Astrocyte (in vitro differentiated cells and primary cell): ENCODE results near the gene TTLL8. TPM values are rescaled to one million over a fixed set of nuclear protein-coding genes. Genes with fewer than 3 reads are reported as not detected.

Experiments used
- DNase-seq: peaks from one replicate; pipeline ENCODE4 v3.0.0-alpha.2; 2010; ENCODE audit warnings: low read depth
- FAIRE-seq: peaks from 2 replicates; lab custom pipeline; 2011; peaks lifted over from hg19 to GRCh38; lab: Jason Lieb, UNC
- H2AFZ ChIP-seq: 2 replicates; pipeline ENCODE4 v1.6.0; 2012; ENCODE audit warnings: low read depth, low read length, inconsistent platforms
- H3K27ac ChIP-seq: 2 replicates; pipeline ENCODE4 v1.5.1; 2011; ENCODE audit warnings: low read depth, low read length, inconsistent platforms
- H3K27me3 ChIP-seq: 2 replicates; pipeline ENCODE4 v1.6.0; 2011; ENCODE audit warnings: low read length, inconsistent platforms; ENCODE audit not compliant: insufficient read depth
- H3K36me3 ChIP-seq: 2 replicates; pipeline ENCODE4 v1.5.1; 2011; ENCODE audit warnings: low read length, inconsistent platforms; ENCODE audit not compliant: insufficient read depth
- H3K4me1 ChIP-seq: 2 replicates; pipeline ENCODE4 v1.5.1; 2011; ENCODE audit warnings: low read length, inconsistent platforms; ENCODE audit not compliant: insufficient read depth
- H3K4me2 ChIP-seq: 2 replicates; pipeline ENCODE4 v1.6.0; 2012; ENCODE audit warnings: low read length, inconsistent platforms
- H3K4me3 ChIP-seq: 2 replicates; pipeline ENCODE4 v1.5.1; 2011; ENCODE audit warnings: low read depth, mild to moderate bottlenecking, low read length, inconsistent platforms; ENCODE audit not compliant: insufficient read depth
- H3K79me2 ChIP-seq: 2 replicates; pipeline ENCODE4 v1.6.0; 2012; ENCODE audit warnings: mild to moderate bottlenecking, low read length, inconsistent platforms; ENCODE audit not compliant: insufficient read depth
- H3K9ac ChIP-seq: 2 replicates; pipeline ENCODE4 v1.6.0; 2012; ENCODE audit warnings: mild to moderate bottlenecking, low read length, inconsistent platforms
- H3K9me3 ChIP-seq: 2 replicates; pipeline ENCODE4 v1.5.1; 2012; ENCODE audit warnings: low read depth, mild to moderate bottlenecking, low read length, inconsistent platforms; ENCODE audit not compliant: insufficient read depth
- H4K20me1 ChIP-seq: 2 replicates; pipeline ENCODE4 v1.6.0; 2012; ENCODE audit warnings: low read length, inconsistent platforms; ENCODE audit not compliant: insufficient read depth
- H3K27ac Mint-ChIP-seq: one replicate; pipeline ENCODE4 v1.8.0; 2021; ENCODE audit warnings: mild to moderate bottlenecking, mixed read lengths; ENCODE audit not compliant: unreplicated experiment
- H3K27me3 Mint-ChIP-seq: one replicate; pipeline ENCODE4 v1.8.0; 2021; ENCODE audit warnings: low read depth, mixed read lengths; ENCODE audit not compliant: unreplicated experiment
- H3K36me3 Mint-ChIP-seq: one replicate; pipeline ENCODE4 v1.8.0; 2021; ENCODE audit warnings: low read depth, mixed read lengths; ENCODE audit not compliant: unreplicated experiment
- H3K4me1 Mint-ChIP-seq: one replicate; pipeline ENCODE4 v1.8.0; 2021; ENCODE audit warnings: low read depth, mixed read lengths; ENCODE audit not compliant: unreplicated experiment
- H3K4me3 Mint-ChIP-seq: one replicate; pipeline ENCODE4 v1.8.0; 2021; ENCODE audit warnings: mild to moderate bottlenecking, moderate library complexity, mixed read lengths; ENCODE audit not compliant: unreplicated experiment
- H3K9me3 Mint-ChIP-seq: one replicate; pipeline ENCODE4 v1.8.0; 2021; ENCODE audit warnings: mild to moderate bottlenecking, mixed read lengths; ENCODE audit not compliant: unreplicated experiment
- EZH2 ChIP-seq: IDR thresholded peaks from 2 replicates; pipeline ENCODE4 v1.6.1; 2012; ENCODE audit warnings: mild to moderate bottlenecking, low read length, inconsistent platforms; ENCODE audit not compliant: insufficient read depth
- total RNA-seq: library from RNA; stranded (reverse); gene quantifications from 2 replicates; pipeline ENCODE4 v1.2.1, GENCODE V29; 2021
- TF ChIP-seq, protein P1 (sequence below): IDR thresholded peaks from 2 replicates; pipeline ENCODE4 v1.5.1; 2011; ENCODE audit warnings: low read depth, mild to moderate bottlenecking, inconsistent platforms, low read length, moderate library complexity; ENCODE audit not compliant: insufficient read depth

Gene TTLL8
- total RNA-seq, 1 donor from 2014 or later: not detected

GRCh38 chr22:50041361-50042065 is 16.6 kb downstream of the TTLL8 start:
- FAIRE-seq (no peak), DNase-seq (no peak)
- no peaks in the 10 kb centered on the region for H4K20me1 ChIP-seq

DNA sequence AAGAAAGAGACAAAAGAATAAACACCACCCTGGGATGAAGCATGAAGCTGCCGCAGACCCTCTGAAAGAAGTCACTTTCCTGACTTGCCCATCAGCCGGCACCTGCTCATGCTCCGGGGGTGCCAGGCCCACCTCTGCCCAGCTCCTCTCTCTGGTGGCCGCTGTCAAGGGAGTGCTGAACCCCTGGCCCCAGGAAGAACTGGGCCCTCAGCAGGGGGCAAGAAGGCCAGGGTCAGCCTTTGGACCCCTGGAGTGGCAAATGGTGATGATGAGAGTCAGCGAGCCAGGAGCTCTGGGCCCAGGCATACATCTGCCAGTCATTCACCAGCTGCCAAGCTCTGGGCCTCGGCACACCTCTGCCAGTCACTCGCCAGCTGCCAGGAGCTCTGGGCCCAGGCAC is 17.4 kb downstream of the TTLL8 start:
- peaks cover 7% of the 10 kb centered on the region for H3K9me3 ChIP-seq
- Mint-ChIP-seq H3K9me3 (peaks cover 24% of the 10 kb centered on the region), H3K36me3 (no peaks in the 10 kb centered on the region), H3K27me3 (peaks cover 20% of the 10 kb centered on the region), H3K4me3 (no peak overlapping the region), H3K4me1 (no peaks in the 10 kb centered on the region), H3K27ac (no peak overlapping the region)
- H3K4me3 ChIP-seq: no peak overlapping the region
- H3K4me1 ChIP-seq: no peaks in the 10 kb centered on the region
- H3K27me3 ChIP-seq: no peaks in the 10 kb centered on the region
- H2AFZ ChIP-seq: no peak overlapping the region
- H3K27ac ChIP-seq: no peak overlapping the region
- no peak overlapping the region for H3K9ac ChIP-seq
- FAIRE-seq: no peak
- H3K36me3 ChIP-seq: no peaks in the 10 kb centered on the region
- H3K79me2 ChIP-seq: no peaks in the 10 kb centered on the region
- no peak for DNase-seq
- TF ChIP-seq EZH2: no peak
- TF ChIP-seq, protein P1, sequence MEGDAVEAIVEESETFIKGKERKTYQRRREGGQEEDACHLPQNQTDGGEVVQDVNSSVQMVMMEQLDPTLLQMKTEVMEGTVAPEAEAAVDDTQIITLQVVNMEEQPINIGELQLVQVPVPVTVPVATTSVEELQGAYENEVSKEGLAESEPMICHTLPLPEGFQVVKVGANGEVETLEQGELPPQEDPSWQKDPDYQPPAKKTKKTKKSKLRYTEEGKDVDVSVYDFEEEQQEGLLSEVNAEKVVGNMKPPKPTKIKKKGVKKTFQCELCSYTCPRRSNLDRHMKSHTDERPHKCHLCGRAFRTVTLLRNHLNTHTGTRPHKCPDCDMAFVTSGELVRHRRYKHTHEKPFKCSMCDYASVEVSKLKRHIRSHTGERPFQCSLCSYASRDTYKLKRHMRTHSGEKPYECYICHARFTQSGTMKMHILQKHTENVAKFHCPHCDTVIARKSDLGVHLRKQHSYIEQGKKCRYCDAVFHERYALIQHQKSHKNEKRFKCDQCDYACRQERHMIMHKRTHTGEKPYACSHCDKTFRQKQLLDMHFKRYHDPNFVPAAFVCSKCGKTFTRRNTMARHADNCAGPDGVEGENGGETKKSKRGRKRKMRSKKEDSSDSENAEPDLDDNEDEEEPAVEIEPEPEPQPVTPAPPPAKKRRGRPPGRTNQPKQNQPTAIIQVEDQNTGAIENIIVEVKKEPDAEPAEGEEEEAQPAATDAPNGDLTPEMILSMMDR: no peak
- H4K20me1 ChIP-seq: no peaks in the 10 kb centered on the region
- H3K4me2 ChIP-seq: no peak overlapping the region

More at GRCh38 chr22:50041361-50042065, 16.6 kb downstream of the TTLL8 start:
- no peaks in the 10 kb centered on the region for H3K36me3 Mint-ChIP-seq
- no peak overlapping the region for H3K4me2 ChIP-seq
- H3K27ac Mint-ChIP-seq: no peak overlapping the region
- H3K79me2 ChIP-seq: no peaks in the 10 kb centered on the region
- H3K9me3 Mint-ChIP-seq: peaks cover 24% of the 10 kb centered on the region
- H3K9ac ChIP-seq: no peak overlapping the region
- TF ChIP-seq EZH2: no peak
- TF ChIP-seq, protein P1: no peak
- no peaks in the 10 kb centered on the region for H3K4me1 ChIP-seq
- H3K4me1 Mint-ChIP-seq: no peaks in the 10 kb centered on the region
- no peaks in the 10 kb centered on the region for H3K27me3 ChIP-seq
- no peak overlapping the region for H2AFZ ChIP-seq
- peaks cover 20% of the 10 kb centered on the region for H3K27me3 Mint-ChIP-seq
- peaks cover 7% of the 10 kb centered on the region for H3K9me3 ChIP-seq
- no peak overlapping the region for H3K27ac ChIP-seq
- no peak overlapping the region for H3K4me3 ChIP-seq
- H3K36me3 ChIP-seq: no peaks in the 10 kb centered on the region
- H3K4me3 Mint-ChIP-seq: no peak overlapping the region
